Endothelial cell of hepatic sinusoid (primary cell): ENCODE measurements around the gene PPP1R11.
"Not testable (repeated sequence)": the region's sequence is repeated elsewhere in the genome, so short reads cannot be mapped to it uniquely, and the experiment has no call there.

Source experiments
- in situ Hi-C: cut with HindIII; loops from 2 replicates; pipeline ENCODE4 v1.10.0; 2017; ENCODE audit warnings: low sequenced_read_pairs

PPP1R11 gene

GRCh38 chr6:30066577-30067459, at the start of gene PPP1R11:
TSS of gene PPP1R11 (plus strand) at chr6:30067198. CDS start at chr6:30067411, 213 bp downstream.
- in situ Hi-C loops: no loop called here

DNA sequence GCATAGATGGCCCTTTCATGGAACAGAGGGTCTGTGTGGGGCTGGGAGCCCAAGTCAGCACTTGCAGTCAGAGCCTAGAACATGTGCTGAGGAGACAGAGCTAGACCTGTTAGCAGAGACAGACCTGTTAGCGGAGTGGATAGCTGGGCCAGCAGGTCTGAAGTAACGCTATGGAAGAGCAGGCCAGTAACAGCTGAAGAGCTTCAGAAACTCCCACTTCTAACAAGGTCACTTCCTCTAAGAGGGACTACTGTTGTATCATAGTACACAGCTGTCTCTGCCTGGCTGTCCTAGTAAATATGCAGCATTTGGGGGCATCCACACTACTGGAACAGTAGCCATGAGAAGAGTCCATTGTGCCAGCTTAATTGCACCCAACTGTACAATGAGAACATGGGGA, 47.2 kb upstream of the PPP1R11 start:
- in situ Hi-C loops: loop anchor here (10.0 kb wide), 1 partner anchor 165 kb away; no protein-coding TSS in a partner anchor

DNA sequence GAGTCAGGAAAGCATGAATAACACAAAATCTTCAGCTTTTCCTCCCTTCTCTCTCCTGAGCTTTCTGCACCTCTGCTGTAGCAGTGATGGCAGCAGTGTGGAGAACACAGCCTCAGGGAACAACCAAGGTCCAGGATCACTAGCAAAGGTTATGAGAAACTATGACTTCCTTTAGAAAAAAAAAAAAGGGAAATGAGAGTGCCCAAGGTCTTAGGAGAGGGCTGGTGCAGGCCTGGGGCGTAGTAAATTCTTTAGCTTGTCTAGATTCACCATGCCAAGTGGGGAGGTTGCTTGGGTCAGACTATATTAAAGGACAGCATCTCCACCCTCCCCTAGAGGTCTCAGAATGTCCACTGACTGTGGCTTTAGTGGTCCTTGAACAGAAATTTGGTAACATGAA, 46.4 kb upstream of the PPP1R11 start:
- in situ Hi-C loops: no loop called here

- in situ Hi-C loops: no loop called here
These were observed 44.8 kb upstream of the PPP1R11 start for GRCh38 chr6:30022189-30022588.

- in situ Hi-C loops: not testable (repeated sequence)
These were observed 44.3 kb upstream of the PPP1R11 start for GRCh38 chr6:30022712-30023111.

- in situ Hi-C loops: no loop called here
These were observed 41.8 kb upstream of the PPP1R11 start for GRCh38 chr6:30025186-30025585.

DNA sequence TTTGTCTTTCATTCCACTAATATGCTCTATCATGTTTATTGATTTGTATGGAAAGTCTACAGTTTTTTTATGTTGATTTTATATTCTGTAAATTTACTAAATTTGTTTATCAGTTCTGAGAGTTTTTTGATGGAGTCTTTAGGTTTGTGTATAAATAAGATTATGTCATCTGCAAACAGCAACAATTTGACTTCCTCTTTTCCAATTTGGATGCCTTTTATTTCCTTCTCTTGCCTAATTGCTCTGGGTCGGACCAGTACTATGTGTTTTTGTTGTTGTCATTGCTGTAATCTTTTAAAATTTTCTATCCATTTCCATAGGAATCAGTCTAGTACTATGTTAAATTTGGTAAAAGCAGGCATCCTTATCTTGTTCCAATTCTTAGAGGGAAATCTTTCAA, 37.4 kb upstream of the PPP1R11 start:
- in situ Hi-C loops: no loop called here

DNA sequence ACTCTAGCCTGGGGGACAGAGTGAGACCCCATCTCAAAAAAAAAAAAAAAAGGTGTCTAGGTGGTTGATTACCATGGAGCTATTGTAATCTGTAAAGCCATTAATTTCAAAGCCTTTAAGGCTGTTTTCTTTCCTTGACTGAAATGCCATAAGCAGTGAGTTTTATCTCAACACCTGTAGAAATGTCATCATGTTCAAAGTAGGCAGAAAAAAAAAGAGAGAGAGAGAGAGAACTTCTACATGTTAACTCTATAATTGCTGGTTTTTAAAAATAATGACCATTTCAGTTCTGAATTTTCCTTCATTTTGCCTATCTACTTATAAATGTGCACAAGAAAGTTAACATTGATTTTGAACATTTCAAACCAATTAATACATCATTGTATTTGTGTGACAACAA, 35.6 kb upstream of the PPP1R11 start:
- in situ Hi-C loops: no loop called here

DNA sequence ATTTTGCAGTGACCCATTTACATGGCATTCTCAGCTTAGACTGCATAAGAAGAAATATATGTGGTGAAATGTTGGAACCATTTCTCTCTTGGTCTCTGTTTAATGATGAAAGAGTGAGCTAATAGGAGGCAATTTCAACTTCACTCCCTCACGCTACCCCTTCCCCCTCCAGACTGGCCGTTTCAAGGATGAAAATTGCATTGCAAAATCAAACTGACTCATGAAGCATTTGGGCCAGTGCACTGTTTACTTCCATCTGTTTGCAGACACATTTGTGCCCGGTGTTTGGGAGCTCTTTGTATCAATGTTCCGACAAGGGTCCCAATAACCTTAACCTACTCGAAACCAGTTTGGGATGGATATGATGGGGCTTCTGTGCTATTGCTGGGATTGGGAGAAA, 33.6 kb upstream of the PPP1R11 start:
- in situ Hi-C loops: not testable (repeated sequence)

- in situ Hi-C loops: no loop called here
These were observed 31.2 kb upstream of the PPP1R11 start for GRCh38 chr6:30035784-30036183.

DNA sequence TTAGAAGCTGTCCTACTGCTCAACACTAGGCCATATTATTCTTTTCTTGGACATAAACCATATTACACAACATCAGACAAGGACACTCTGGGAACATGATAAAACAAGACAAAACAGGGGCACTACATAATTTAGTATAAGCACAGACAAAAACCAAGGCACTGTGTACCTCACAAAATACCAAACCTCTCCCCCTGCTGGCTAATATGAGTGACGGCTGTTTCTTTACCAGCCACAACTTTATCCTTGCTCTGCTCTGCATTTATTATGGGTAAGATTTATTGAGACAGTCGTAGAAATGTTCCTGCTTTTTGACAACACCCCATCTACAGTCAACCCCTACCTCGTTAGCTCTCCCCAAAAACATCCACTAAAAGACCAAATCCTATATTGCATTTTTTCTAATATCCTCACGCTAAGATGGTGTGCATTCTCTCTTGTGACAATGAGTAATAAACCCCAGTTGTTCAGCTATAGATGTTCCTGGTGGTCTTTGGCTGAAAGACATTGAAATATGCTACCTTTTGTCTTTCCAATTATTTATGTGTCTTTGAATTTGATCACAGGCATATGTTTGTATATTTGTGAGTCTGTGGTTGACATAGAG, 29.7 kb upstream of the PPP1R11 start:
- in situ Hi-C loops: no loop called here

DNA sequence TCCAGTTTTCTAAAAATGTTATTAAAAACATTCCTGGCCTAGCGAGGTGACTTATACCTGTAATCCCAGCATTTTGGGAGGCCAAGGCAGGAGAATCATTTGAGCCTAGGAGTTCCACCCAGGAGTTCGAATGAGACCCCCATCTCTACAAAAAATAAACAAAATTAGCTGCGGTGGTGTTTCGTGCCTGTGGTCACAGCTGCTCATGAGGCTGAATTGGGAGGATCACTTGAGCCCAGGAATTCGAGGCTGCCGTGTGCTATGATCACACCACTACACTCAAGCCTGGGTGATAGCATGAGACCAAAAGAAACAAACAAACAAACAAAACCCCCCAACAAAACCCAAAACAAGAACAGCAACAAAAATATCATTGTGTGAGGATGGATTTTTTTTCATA, 25.8 kb upstream of the PPP1R11 start:
- in situ Hi-C loops: no loop called here

DNA sequence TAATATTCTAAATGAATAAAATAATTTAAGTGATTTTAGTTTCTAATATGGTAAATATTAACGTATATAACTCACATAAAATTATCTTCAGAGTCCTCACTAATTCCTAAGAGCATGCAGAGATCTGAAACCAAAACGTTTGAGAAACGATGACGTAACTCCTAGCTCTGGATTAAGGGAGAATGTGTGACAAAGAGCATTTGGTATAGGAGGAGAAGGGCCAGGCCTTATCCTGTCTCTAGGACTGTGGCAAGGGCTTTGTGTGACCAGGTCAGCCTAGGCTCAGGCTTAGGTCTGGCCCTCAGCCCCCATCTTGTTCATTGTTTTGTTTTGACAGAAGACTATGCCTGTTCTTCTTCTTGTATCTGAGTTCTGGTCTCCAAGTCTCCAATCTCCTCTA, 25.2 kb upstream of the PPP1R11 start:
- in situ Hi-C loops: no loop called here

DNA sequence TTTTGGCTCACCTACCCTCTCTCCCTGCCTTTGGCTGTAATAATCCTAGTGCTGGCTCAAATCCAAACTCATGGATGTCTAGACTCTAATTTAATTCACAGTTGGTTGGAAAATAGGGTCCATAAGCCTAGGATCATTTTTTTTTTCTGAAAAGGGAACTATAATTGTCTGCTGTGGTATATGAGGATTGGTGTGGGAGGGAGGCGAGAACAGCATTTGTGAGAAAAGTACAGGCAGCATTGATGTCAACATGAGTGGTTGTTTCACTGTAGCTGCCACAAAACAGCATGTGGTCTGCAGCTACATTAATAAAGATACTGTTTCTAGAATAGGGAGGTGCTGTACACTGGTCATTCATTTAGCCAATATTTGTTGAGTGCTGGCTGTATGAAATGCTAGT, 24.5 kb upstream of the PPP1R11 start:
- in situ Hi-C loops: no loop called here

DNA sequence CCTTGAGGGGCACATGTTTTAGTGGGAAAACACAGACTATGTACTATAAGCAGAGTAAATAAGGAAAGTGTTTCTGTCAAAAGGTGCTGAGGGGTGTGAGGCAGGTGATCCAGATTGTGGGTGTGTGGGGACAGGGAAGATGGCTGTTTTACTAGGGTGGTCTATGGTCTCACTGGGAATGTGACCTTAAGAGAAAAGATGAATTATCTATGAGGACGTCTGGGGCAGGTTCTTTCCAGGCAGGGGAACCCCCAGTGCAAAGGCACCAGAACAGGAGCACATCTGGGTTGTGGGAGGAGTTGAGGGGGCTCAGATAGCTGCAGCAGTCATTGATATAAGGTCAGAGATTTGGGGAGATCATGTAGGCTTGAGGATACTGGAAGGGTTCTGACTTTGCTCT, 24.1 kb upstream of the PPP1R11 start:
- in situ Hi-C loops: no loop called here

DNA sequence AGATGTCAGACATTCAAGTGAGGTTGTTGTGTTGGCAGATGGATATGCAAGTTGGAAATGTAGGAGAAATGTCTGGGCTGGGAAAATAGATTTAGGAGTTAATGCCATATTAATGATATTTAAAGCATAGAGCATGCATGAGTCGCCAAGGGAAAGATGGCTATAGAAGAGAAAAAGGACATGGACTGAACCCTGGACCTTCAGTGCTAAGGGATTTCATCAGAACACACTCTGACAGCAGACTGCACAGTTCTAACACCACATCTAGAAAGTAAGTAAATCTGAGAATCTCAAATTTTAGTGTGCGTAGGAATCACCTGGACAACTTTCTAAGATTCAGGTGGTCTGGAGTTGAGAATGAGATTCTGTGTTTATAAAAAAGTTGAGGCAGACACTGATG, 23.3 kb upstream of the PPP1R11 start:
- in situ Hi-C loops: no loop called here

- in situ Hi-C loops: no loop called here
These were observed 22.4 kb upstream of the PPP1R11 start for GRCh38 chr6:30044630-30045029.

- in situ Hi-C loops: no loop called here
These were observed 19.8 kb upstream of the PPP1R11 start for GRCh38 chr6:30047220-30047619.

- in situ Hi-C loops: no loop called here
These were observed 13.3 kb upstream of the PPP1R11 start for GRCh38 chr6:30053682-30054081.

DNA sequence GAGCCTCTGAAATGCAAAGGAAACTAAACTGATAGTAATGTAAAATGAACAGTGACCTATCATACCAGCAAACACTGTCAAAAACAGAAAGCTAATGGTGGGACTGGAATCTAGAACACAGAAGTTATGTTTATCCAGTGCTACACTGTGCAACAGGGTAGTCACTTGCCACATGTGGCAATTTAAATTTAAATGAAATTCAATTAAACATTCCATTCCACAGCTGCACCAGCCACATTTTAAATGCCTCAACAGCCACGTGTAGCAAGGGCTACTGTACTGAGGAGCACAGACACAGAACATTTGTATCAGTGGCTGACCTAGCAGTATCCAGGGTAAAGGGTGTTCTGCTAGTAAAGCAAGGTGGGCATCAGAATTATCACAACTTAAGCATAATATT, 11.5 kb upstream of the PPP1R11 start:
- in situ Hi-C loops: no loop called here

DNA sequence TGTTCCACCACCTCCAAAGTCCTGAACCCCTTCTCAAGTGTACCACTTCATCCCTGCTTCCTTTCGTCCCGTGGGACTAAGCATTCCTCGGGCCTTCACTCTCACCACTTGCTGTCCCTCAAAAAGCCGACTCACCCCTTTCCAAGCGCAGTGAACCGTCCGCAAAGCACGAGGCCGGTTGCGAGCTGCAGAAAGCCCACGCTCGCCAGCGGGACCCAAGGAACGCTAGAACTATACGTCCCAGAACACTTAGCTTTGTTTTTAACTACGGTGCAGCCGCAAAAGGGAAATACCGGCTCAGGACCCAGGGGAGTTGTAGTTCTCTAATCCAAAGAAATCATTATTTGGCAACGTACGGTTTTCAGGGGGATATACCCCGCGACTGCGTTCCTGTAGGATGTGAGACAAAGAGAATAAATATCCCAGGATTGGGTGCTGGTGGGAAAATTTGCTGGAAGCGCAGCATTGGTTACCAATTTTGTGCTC, 6.3 kb upstream of the PPP1R11 start:
- in situ Hi-C loops: no loop called here
